Stimulated activated naive B cell treated with anti-CD40 and anti-IgM and Interleukin-4, amounts not matched to agents 10 μg/mL and 1 μg/mL and 100 μg/mL, for 72 hours (primary cell): ENCODE results near the gene ARL15.
A peak's percentile ranks its signal among the peaks of the same experiment; 100 is the strongest.

Source experiments
- ATAC-seq, 2 donors: fragments of 150-1000 bp; cut with Tn5 transposase; replicated peaks; 2 replicates each; pipeline ENCODE4 v1.10.0; 2021; ENCODE audit warnings: moderate library complexity in 1 of 2
- DNase-seq: peaks from one replicate; pipeline ENCODE4 v3.0.0; 2021
- H3K27ac Mint-ChIP-seq: one replicate; pipeline ENCODE4 v1.8.0; 2022; ENCODE audit warnings: mild to moderate bottlenecking, mixed read lengths
- H3K27me3 Mint-ChIP-seq, 2 donors: one replicate each; pipeline ENCODE4 v1.8.0; 2022; ENCODE audit warnings: mixed read lengths in 2 of 2
- H3K36me3 Mint-ChIP-seq, 2 donors: one replicate each; pipeline ENCODE4 v1.8.0; 2022; ENCODE audit warnings: mixed read lengths in 2 of 2, mild to moderate bottlenecking in 1 of 2
- H3K4me1 Mint-ChIP-seq, 2 donors: one replicate each; pipeline ENCODE4 v1.8.0; 2022; ENCODE audit warnings: mixed read lengths in 2 of 2, mild to moderate bottlenecking in 1 of 2
- H3K4me3 Mint-ChIP-seq, 2 donors: one replicate each; pipeline ENCODE4 v1.8.0; 2022; ENCODE audit warnings: mild to moderate bottlenecking in 2 of 2, mixed read lengths in 2 of 2, moderate library complexity in 1 of 2
- H3K9me3 Mint-ChIP-seq, 2 donors: one replicate each; pipeline ENCODE4 v1.8.0; 2022; ENCODE audit warnings: mixed read lengths in 2 of 2, mild to moderate bottlenecking in 1 of 2

ARL15 gene

DNA sequence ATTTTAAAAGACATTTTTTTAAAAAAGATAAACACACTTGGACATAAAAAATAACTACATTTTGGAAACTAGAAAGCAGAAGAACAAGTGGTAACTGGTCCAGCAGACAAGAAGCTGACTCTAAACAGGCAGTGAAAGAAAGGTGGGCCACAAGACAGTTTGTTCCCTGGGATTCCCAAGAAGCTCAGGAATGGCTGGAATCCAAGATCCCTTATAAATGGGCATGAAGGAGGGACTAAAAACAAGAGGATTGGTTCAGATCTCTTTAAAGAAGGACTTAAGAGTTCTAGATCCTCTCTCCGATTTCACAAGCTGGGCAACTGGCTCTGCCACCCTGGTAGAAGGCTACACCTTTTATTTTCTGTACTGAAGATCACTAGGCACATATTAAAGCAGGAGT is 102.8 kb downstream of the ARL15 start:
- peaks cover 24 to 44% of the 10 kb centered on the region in 2 donors for H3K4me1 Mint-ChIP-seq
- H3K9me3 Mint-ChIP-seq, result no peaks in the 10 kb centered on the region
- H3K27me3 Mint-ChIP-seq, result no peaks in the 10 kb centered on the region
- DNase-seq (no peak), ATAC-seq (no peak)
- H3K4me3 Mint-ChIP-seq, result no peak overlapping the region
- peaks cover 3% of the 10 kb centered on the region in 2 donors for H3K36me3 Mint-ChIP-seq
- no peak overlapping the region for H3K27ac Mint-ChIP-seq

GRCh38 chr5:54206580-54207229 is 103.7 kb downstream of the ARL15 start:
- Mint-ChIP-seq H3K27ac (peak overlapping the region; percentile 21), H3K4me1 (peaks cover 17 to 36% of the 10 kb centered on the region in 2 donors), H3K9me3 (no peaks in the 10 kb centered on the region)

DNA sequence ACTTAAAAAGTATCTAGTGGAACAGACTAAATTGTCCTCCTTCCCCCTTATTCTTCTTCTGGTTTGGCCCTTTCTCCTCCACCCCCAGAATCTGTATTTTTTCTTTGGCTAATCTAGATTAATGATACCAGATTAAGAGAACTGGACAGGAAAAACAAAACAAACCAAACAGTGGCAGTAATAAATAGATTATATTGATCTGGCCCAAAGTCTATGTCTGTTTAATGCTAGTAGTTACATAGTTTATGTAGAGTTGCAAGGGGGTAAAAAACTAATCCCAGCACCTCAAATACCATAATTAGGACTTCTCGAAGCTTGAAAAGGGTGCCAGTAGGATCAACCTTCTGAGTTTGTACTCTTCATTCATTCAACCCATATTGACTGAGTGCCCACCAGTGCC is 104.5 kb downstream of the ARL15 start:
- Mint-ChIP-seq H3K4me3 (no peak overlapping the region), H3K4me1 (peaks cover 20 to 32% of the 10 kb centered on the region in 2 donors), H3K27ac (no peak overlapping the region), H3K27me3 (no peaks in the 10 kb centered on the region), H3K9me3 (peaks cover 2 to 8% of the 10 kb centered on the region in 2 donors), H3K36me3 (peaks cover 8 to 11% of the 10 kb centered on the region in 2 donors)
- no peak for ATAC-seq
- DNase-seq, result no peak

More at GRCh38 chr5:54206580-54207229, 103.7 kb downstream of the ARL15 start:
- peak; percentile 74 to 83 for ATAC-seq
- peak overlapping the region; percentile 11 to 26 for H3K4me3 Mint-ChIP-seq
- DNase-seq, result no peak
- peaks cover 3% of the 10 kb centered on the region in 2 donors for H3K36me3 Mint-ChIP-seq
- H3K27me3 Mint-ChIP-seq, result no peaks in the 10 kb centered on the region

DNA sequence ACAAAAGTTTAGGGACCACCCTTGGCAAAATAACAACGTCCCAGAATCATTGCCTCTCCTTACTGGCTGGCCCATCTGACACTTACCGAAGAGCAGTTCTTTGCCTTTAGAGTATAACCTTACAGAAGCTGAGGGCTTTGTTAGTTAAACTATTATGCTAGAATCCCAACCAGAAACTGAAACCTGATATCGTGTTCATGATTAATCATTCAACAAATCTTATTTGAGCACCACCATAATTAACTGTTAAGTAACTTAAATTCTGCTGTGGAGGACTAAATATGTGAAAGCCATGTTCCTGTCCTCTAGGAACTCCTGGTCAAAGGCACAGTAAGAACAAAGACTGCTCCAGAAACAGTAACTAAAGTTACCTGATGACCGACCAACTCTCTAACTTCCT is 104.9 kb downstream of the ARL15 start:
- H3K4me3 Mint-ChIP-seq, result no peak overlapping the region

GRCh38 chr5:54197018-54197417 is 113.4 kb downstream of the ARL15 start:
- peaks cover 4 to 10% of the 10 kb centered on the region in 2 donors for H3K9me3 Mint-ChIP-seq
- H3K4me1 Mint-ChIP-seq, result peaks cover 26 to 33% of the 10 kb centered on the region in 2 donors
- peaks cover 8 to 9% of the 10 kb centered on the region in 2 donors for H3K36me3 Mint-ChIP-seq
- no peak overlapping the region for H3K4me3 Mint-ChIP-seq
- H3K27ac Mint-ChIP-seq, result no peak overlapping the region
- no peak for DNase-seq
- no peak for ATAC-seq
- no peaks in the 10 kb centered on the region for H3K27me3 Mint-ChIP-seq

More for the DNA sequence above, 104.9 kb downstream of the ARL15 start:
- Mint-ChIP-seq H3K4me1 (peaks cover 20 to 32% of the 10 kb centered on the region in 2 donors), H3K9me3 (peaks cover 4 to 10% of the 10 kb centered on the region in 2 donors), H3K27ac (no peak overlapping the region), H3K36me3 (peaks cover 10 to 12% of the 10 kb centered on the region in 2 donors), H3K27me3 (no peaks in the 10 kb centered on the region)
- no peak for ATAC-seq
- DNase-seq, result no peak

- ATAC-seq (no peak), DNase-seq (no peak)
- no peaks in the 10 kb centered on the region for H3K27me3 Mint-ChIP-seq
- H3K9me3 Mint-ChIP-seq, result no peaks in the 10 kb centered on the region
- H3K27ac Mint-ChIP-seq, result no peak overlapping the region
- no peaks in the 10 kb centered on the region for H3K36me3 Mint-ChIP-seq
- no peak overlapping the region for H3K4me3 Mint-ChIP-seq
- H3K4me1 Mint-ChIP-seq, result peaks cover 26 to 39% of the 10 kb centered on the region in 2 donors
These were observed 114.7 kb downstream of the ARL15 start for GRCh38 chr5:54195701-54196100.

DNA sequence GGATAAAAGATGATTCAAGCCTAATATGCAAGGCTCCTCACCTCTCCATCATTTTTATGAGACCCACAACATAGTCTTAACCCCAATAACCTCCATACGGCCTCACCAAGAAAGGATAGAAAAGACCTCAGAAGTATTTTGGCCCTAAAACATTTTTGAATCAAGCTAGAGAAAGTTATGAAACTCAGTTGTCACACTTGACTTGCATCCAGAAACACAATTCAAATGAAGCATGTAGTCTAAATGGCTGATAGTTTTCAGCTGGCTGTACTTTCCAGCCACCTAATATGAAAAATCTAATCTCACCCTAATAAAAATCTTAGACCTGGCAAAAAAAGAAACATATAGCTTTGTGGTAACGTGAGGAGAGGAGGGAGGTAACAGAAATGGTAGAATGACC is 116.1 kb downstream of the ARL15 start:
- Mint-ChIP-seq H3K9me3 (no peaks in the 10 kb centered on the region), H3K27ac (peak overlapping the region; percentile 28), H3K27me3 (no peaks in the 10 kb centered on the region), H3K4me3 (no peak overlapping the region), H3K4me1 (peaks cover 26 to 39% of the 10 kb centered on the region in 2 donors), H3K36me3 (no peaks in the 10 kb centered on the region)
- no peak for DNase-seq
- peak; percentile 41 to 43 for ATAC-seq

GRCh38 chr5:54187694-54188093 is 122.7 kb downstream of the ARL15 start:
- ATAC-seq (no peak), DNase-seq (no peak)
- Mint-ChIP-seq H3K4me1 (peaks cover 13 to 21% of the 10 kb centered on the region in 2 donors), H3K9me3 (peaks cover 0 to 2% of the 10 kb centered on the region in 2 donors), H3K27me3 (no peaks in the 10 kb centered on the region), H3K4me3 (no peak overlapping the region), H3K27ac (no peak overlapping the region), H3K36me3 (peaks cover 0 to 4% of the 10 kb centered on the region in 2 donors)

- DNase-seq, result no peak
- ATAC-seq, result no peak
- H3K9me3 Mint-ChIP-seq, result peaks cover 0 to 2% of the 10 kb centered on the region in 2 donors
- peaks cover 0 to 4% of the 10 kb centered on the region in 2 donors for H3K36me3 Mint-ChIP-seq
- no peak overlapping the region for H3K4me3 Mint-ChIP-seq
- H3K27ac Mint-ChIP-seq, result no peak overlapping the region
- H3K27me3 Mint-ChIP-seq, result no peaks in the 10 kb centered on the region
- H3K4me1 Mint-ChIP-seq, result peaks cover 10 to 20% of the 10 kb centered on the region in 2 donors
These were observed 123.4 kb downstream of the ARL15 start for GRCh38 chr5:54186912-54187445.

- H3K27ac Mint-ChIP-seq, result no peak overlapping the region
- no peaks in the 10 kb centered on the region for H3K27me3 Mint-ChIP-seq
- no peak overlapping the region for H3K4me3 Mint-ChIP-seq
- DNase-seq, result no peak
- ATAC-seq, result no peak
- H3K4me1 Mint-ChIP-seq, result peaks cover 4 to 14% of the 10 kb centered on the region in 2 donors
- H3K36me3 Mint-ChIP-seq, result peaks cover 0 to 4% of the 10 kb centered on the region in 2 donors
- H3K9me3 Mint-ChIP-seq, result peaks cover 0 to 2% of the 10 kb centered on the region in 2 donors
These were observed 124.3 kb downstream of the ARL15 start for GRCh38 chr5:54186108-54186507.

GRCh38 chr5:54184806-54185205 is 125.6 kb downstream of the ARL15 start:
- DNase-seq (no peak), ATAC-seq (no peak)
- no peaks in the 10 kb centered on the region for H3K27me3 Mint-ChIP-seq
- H3K27ac Mint-ChIP-seq, result no peak overlapping the region
- H3K4me1 Mint-ChIP-seq, result peaks cover 4 to 14% of the 10 kb centered on the region in 2 donors
- H3K36me3 Mint-ChIP-seq, result peaks cover 0 to 4% of the 10 kb centered on the region in 2 donors
- no peak overlapping the region for H3K4me3 Mint-ChIP-seq
- peaks cover 0 to 2% of the 10 kb centered on the region in 2 donors for H3K9me3 Mint-ChIP-seq

DNA sequence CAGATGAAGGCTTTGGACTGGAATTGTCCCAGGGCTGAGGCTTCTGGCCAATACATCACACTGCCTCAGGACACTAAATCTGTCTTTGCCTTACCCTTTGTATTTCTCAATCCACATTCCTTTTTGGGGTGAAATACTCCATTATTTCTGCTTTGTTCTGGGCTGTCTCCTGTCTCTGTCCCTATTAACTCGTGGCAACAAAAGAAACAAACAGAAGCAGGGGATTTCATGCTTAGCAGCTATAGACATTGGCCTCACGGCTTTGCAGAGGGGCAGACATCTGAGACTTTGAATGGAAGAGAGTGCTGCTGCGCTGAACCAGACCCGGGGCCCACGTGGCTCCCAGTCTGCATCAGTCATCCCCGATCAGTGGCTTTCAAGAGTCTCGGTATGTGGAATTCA is 129.7 kb downstream of the ARL15 start:
- DNase-seq (no peak), ATAC-seq (no peak)
- Mint-ChIP-seq H3K36me3 (peaks cover 4 to 7% of the 10 kb centered on the region in 2 donors), H3K4me3 (no peak overlapping the region), H3K9me3 (peaks cover 4% of the 10 kb centered on the region in 2 donors), H3K4me1 (peaks cover 11 to 27% of the 10 kb centered on the region in 2 donors), H3K27me3 (no peaks in the 10 kb centered on the region), H3K27ac (no peak overlapping the region)

- Mint-ChIP-seq H3K36me3 (peaks cover 4 to 5% of the 10 kb centered on the region in 2 donors), H3K9me3 (peaks cover 2 to 4% of the 10 kb centered on the region in 2 donors), H3K4me3 (no peak overlapping the region), H3K4me1 (peaks cover 10 to 24% of the 10 kb centered on the region in 2 donors), H3K27ac (no peak overlapping the region), H3K27me3 (no peaks in the 10 kb centered on the region)
- no peak for ATAC-seq
- DNase-seq, result no peak
These were observed 131.4 kb downstream of the ARL15 start for GRCh38 chr5:54178991-54179390.

DNA sequence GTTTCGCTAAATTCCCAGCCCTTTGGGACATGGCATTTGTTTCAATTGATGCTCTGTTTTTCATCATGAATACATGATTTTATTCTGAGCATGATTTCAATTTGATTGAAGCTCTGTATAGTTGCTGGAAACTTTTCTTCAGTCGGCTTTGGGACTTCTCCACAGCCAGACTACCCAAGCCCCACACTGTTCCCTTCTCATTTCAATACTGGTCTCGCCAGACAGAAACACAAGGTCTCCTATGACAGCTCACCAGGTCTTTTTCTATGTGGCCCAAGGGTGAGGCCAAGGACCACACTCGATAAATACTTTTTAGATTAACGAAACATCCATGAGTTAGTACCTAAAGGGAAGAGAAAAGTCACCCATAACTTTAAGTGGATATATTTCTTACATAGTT is 132.2 kb downstream of the ARL15 start:
- peaks cover 4 to 5% of the 10 kb centered on the region in 2 donors for H3K9me3 Mint-ChIP-seq
- no peak overlapping the region for H3K4me3 Mint-ChIP-seq
- ATAC-seq (peak in 1 of 2 donors; percentile 63), DNase-seq (no peak)
- peaks cover 16 to 24% of the 10 kb centered on the region in 2 donors for H3K4me1 Mint-ChIP-seq
- no peak overlapping the region for H3K27ac Mint-ChIP-seq
- H3K27me3 Mint-ChIP-seq, result no peaks in the 10 kb centered on the region
- peaks cover 5 to 8% of the 10 kb centered on the region in 2 donors for H3K36me3 Mint-ChIP-seq

DNA sequence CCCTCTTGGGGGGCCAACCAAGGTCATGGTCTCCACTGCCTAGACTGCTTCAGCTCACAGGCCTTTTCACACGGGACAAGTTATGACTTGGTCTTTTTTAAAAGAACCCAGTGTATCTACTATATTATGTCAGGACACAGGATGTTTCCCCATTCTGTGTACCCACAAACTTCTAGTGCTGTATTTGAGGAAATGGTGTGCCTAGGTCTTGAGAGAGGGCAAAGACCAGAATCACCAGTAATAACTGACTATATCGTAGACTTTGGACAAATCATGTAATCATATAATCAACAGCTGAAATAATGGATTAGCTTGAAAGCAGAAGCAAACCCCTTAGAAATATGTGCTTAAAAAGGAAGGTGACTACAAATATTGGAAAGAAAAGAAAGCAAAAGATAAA is 133.3 kb downstream of the ARL15 start:
- Mint-ChIP-seq H3K9me3 (peaks cover 4 to 5% of the 10 kb centered on the region in 2 donors), H3K27ac (no peak overlapping the region), H3K4me3 (no peak overlapping the region), H3K4me1 (peaks cover 16 to 24% of the 10 kb centered on the region in 2 donors), H3K27me3 (no peaks in the 10 kb centered on the region), H3K36me3 (peaks cover 5 to 8% of the 10 kb centered on the region in 2 donors)
- DNase-seq (no peak), ATAC-seq (no peak)
